Keratinocyte (primary cell): ENCODE results near the gene TFCP2L1. TPM values are rescaled to one million over a fixed set of nuclear protein-coding genes. Genes with fewer than 3 reads are reported as not detected.

Experiments used
- DNase-seq: peaks from one replicate; pipeline ENCODE4 v3.0.0-alpha.2; 2011; ENCODE audit warnings: low read depth, missing footprints, low spot score
- FAIRE-seq: peaks from 2 replicates; lab custom pipeline; 2011; peaks lifted over from hg19 to GRCh38; lab: Jason Lieb, UNC
- H2AFZ ChIP-seq: 2 replicates; pipeline ENCODE4 v1.6.0; 2012; ENCODE audit warnings: low read length, control low read depth, inconsistent platforms; ENCODE audit not compliant: control insufficient read depth
- H3K27ac ChIP-seq: 2 replicates; pipeline ENCODE4 v1.5.1; 2011; ENCODE audit warnings: low read length; ENCODE audit not compliant: control insufficient read depth, insufficient read depth
- H3K27me3 ChIP-seq: 3 replicates; pipeline ENCODE4 v1.6.0; 2011; ENCODE audit warnings: low read length; ENCODE audit not compliant: control insufficient read depth, insufficient read depth; ENCODE audit errors: extremely low read depth
- H3K36me3 ChIP-seq, 2 experiments: 2 replicates in 1 of 2; 3 replicates in 1 of 2; pipeline ENCODE4 v1.5.1; 2011; ENCODE audit warnings: low read length in 2 of 2, mild to moderate bottlenecking in 1 of 2; ENCODE audit not compliant: control insufficient read depth in 2 of 2, insufficient read depth in 2 of 2; ENCODE audit errors: extremely low read depth in 1 of 2
- H3K4me1 ChIP-seq: 3 replicates; pipeline ENCODE4 v1.5.1; 2011; ENCODE audit warnings: low read length; ENCODE audit not compliant: control insufficient read depth, insufficient read depth; ENCODE audit errors: extremely low read depth
- H3K4me2 ChIP-seq: 3 replicates; pipeline ENCODE4 v1.6.0; 2011; ENCODE audit warnings: low read depth, low read length; ENCODE audit not compliant: control insufficient read depth, insufficient read depth; ENCODE audit errors: extremely low read depth
- H3K4me3 ChIP-seq, 3 experiments: fragments of 200-600 bp in 1 of 3; sonication (generic) in 1 of 3; 2 replicates in 2 of 3; 3 replicates in 1 of 3; pipeline ENCODE4 v1.5.1; 2011 to 2016; ENCODE audit warnings: low read length in 3 of 3, mild to moderate bottlenecking in 3 of 3, control low read depth in 2 of 3, inconsistent platforms in 1 of 3, low read depth in 1 of 3, mixed read lengths in 1 of 3, mixed run types in 1 of 3, moderate library complexity in 1 of 3; ENCODE audit not compliant: control insufficient read depth in 2 of 3, insufficient read depth in 2 of 3; ENCODE audit errors: extremely low read depth in 1 of 3
- H3K79me2 ChIP-seq: 2 replicates; pipeline ENCODE4 v1.6.0; 2012; ENCODE audit warnings: low read length; ENCODE audit not compliant: control insufficient read depth, insufficient read depth
- H3K9ac ChIP-seq: 3 replicates; pipeline ENCODE4 v1.6.0; 2011; ENCODE audit warnings: low read length; ENCODE audit not compliant: control insufficient read depth, insufficient read depth; ENCODE audit errors: extremely low read depth
- H3K9me1 ChIP-seq: 3 replicates; pipeline ENCODE4 v1.6.0; 2011; ENCODE audit warnings: low read length; ENCODE audit not compliant: control insufficient read depth, insufficient read depth; ENCODE audit errors: extremely low read depth
- H3K9me3 ChIP-seq: 2 replicates; pipeline ENCODE4 v1.5.1; 2012; ENCODE audit warnings: low read depth, low read length; ENCODE audit not compliant: control insufficient read depth
- H4K20me1 ChIP-seq: 3 replicates; pipeline ENCODE4 v1.6.0; 2011; ENCODE audit warnings: low read length; ENCODE audit not compliant: control insufficient read depth, insufficient read depth; ENCODE audit errors: extremely low read depth
- EZH2 ChIP-seq: IDR thresholded peaks from one replicate; pipeline ENCODE4 v1.6.1; 2012; ENCODE audit warnings: inconsistent platforms, mild to moderate bottlenecking, low read length, moderate library complexity
- dilution Hi-C: fragments of 300-500 bp; cut with MboI; formaldehyde crosslinking; loops from one replicate; pipeline ENCODE4 v1.7.0; 2020; ENCODE audit warnings: low sequenced_read_pairs; ENCODE audit not compliant: extremely low pct_ligation_motif_present
- polyA plus RNA-seq, 5 experiments: library from polyadenylated mRNA; depleted of rRNA in 3 of 5; stranded (reverse) in 3 of 5; stranded (forward) in 1 of 5; unstranded in 1 of 5; fragments of >200 nt; gene quantifications; 1 replicate in 1 of 5; 2 replicates in 3 of 5; 3 replicates in 1 of 5; pipeline versions ENCODE4 v1.2.1 to v1.2.3, GENCODE V29; 2011 to 2012; ENCODE audit warnings: missing spikeins in 2 of 5, low read depth in 1 of 5, low replicate concordance in 1 of 5
- TF ChIP-seq, protein P1 (sequence below), 3 experiments: IDR thresholded peaks in 1 of 3; conservative IDR thresholded peaks in 1 of 3; optimal IDR thresholded peaks in 1 of 3; 2 replicates in 2 of 3; 3 replicates in 1 of 3; pipeline versions ENCODE3 to v1.5.1; 2011; ENCODE audit warnings: low read length in 3 of 3, mild to moderate bottlenecking in 3 of 3, moderate library complexity in 2 of 3, control low read depth in 1 of 3, inconsistent platforms in 1 of 3; ENCODE audit not compliant: insufficient read depth in 2 of 3; ENCODE audit errors: extremely low read depth in 1 of 3

The TFCP2L1 gene
- polyA plus RNA-seq, 1 donor (not counting 4 experiments of a cell fraction or from before 2014, with no cell fraction given), result 29.4 TPM

- H3K9me3 ChIP-seq, result no peaks in the 10 kb centered on the region
- FAIRE-seq, result peak; percentile 29
- no peak overlapping the region for H3K9ac ChIP-seq
- no peak overlapping the region for H3K4me2 ChIP-seq
- dilution Hi-C loops, result no loop called here
- H2AFZ ChIP-seq, result no peak overlapping the region
- no peaks in the 10 kb centered on the region for H3K79me2 ChIP-seq
- no peak overlapping the region for H3K27ac ChIP-seq
- no peak for DNase-seq
- peaks cover 37% of the 10 kb centered on the region for H3K4me1 ChIP-seq
- H3K36me3 ChIP-seq, result no peaks in the 10 kb centered on the region
- H4K20me1 ChIP-seq, result no peaks in the 10 kb centered on the region
- H3K27me3 ChIP-seq, result no peaks in the 10 kb centered on the region
- TF ChIP-seq, protein P1, sequence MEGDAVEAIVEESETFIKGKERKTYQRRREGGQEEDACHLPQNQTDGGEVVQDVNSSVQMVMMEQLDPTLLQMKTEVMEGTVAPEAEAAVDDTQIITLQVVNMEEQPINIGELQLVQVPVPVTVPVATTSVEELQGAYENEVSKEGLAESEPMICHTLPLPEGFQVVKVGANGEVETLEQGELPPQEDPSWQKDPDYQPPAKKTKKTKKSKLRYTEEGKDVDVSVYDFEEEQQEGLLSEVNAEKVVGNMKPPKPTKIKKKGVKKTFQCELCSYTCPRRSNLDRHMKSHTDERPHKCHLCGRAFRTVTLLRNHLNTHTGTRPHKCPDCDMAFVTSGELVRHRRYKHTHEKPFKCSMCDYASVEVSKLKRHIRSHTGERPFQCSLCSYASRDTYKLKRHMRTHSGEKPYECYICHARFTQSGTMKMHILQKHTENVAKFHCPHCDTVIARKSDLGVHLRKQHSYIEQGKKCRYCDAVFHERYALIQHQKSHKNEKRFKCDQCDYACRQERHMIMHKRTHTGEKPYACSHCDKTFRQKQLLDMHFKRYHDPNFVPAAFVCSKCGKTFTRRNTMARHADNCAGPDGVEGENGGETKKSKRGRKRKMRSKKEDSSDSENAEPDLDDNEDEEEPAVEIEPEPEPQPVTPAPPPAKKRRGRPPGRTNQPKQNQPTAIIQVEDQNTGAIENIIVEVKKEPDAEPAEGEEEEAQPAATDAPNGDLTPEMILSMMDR (optimal IDR thresholded peaks at IDR 0.05 in 1 of 3, IDR thresholded peaks at IDR 0.05 in 1 of 3, conservative IDR thresholded peaks at IDR 0.05 in 1 of 3; ENCODE audit: extremely low read depth in 1 of 3, insufficient read depth in 2 of 3, low read length in 3 of 3), result no peak
- no peak for TF ChIP-seq EZH2
- H3K4me3 ChIP-seq, result no peak overlapping the region
- no peaks in the 10 kb centered on the region for H3K9me1 ChIP-seq
Measured at GRCh38 chr2:121193185-121193584, 91.8 kb downstream of the TFCP2L1 start.

DNA sequence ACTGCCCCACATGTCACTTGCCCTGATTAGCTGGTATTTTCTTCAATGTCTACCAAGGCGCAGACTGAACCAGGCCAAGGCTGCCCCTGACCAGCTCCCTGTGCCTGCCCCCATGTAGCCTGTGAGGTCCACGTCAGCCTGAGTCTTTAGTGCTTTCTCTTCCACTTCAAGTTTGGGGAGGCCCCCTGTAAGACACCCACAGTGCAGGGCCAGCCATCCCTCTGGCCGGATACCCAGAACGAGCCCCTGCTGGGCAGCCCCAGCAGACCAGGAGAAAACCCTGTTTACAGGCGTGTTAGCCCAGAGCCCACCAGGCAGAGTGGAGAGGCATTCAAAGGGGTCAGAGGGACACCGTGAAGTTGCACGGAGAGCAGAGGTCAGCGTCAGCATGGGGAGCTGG lies 92.4 kb downstream of the TFCP2L1 start:
- FAIRE-seq (no peak), DNase-seq (no peak)
- Histone ChIP-seq H3K9me1 (no peaks in the 10 kb centered on the region), H3K79me2 (no peaks in the 10 kb centered on the region), H3K4me1 (peaks cover 32% of the 10 kb centered on the region), H2AFZ (no peak overlapping the region), H3K4me2 (no peak overlapping the region), H3K9ac (no peak overlapping the region), H3K27me3 (no peaks in the 10 kb centered on the region), H3K36me3 (no peaks in the 10 kb centered on the region), H3K4me3 (no peak overlapping the region), H4K20me1 (no peaks in the 10 kb centered on the region), H3K27ac (no peak overlapping the region), H3K9me3 (no peaks in the 10 kb centered on the region)
- dilution Hi-C loops, result no loop called here
- TF ChIP-seq EZH2, result no peak
- TF ChIP-seq, protein P1 (optimal IDR thresholded peaks at IDR 0.05 in 1 of 3, IDR thresholded peaks at IDR 0.05 in 1 of 3, conservative IDR thresholded peaks at IDR 0.05 in 1 of 3; ENCODE audit: extremely low read depth in 1 of 3, insufficient read depth in 2 of 3, low read length in 3 of 3), result no peak
